NK-92 (cell line): Measurements from ENCODE around the gene SYNDIG1.

Experiments
- DNase-seq: peaks from one replicate; lab custom pipeline; 2025; ENCODE audit not compliant: unreplicated experiment; lab: John Stamatoyannopoulos, UW

Gene SYNDIG1

GRCh38 chr20:24519476-24519875, 50.0 kb downstream of the SYNDIG1 start:
- no peak for DNase-seq

GRCh38 chr20:24521032-24521431, 51.6 kb downstream of the SYNDIG1 start:
- DNase-seq = no peak

- DNase-seq = no peak
Observed at GRCh38 chr20:24522452-24523330, 53.3 kb downstream of the SYNDIG1 start.

GRCh38 chr20:24523661-24524060, 54.2 kb downstream of the SYNDIG1 start:
- DNase-seq = no peak

GRCh38 chr20:24528583-24529368, 59.3 kb downstream of the SYNDIG1 start:
- no peak for DNase-seq

- no peak for DNase-seq
Observed at GRCh38 chr20:24529369-24529719, 59.9 kb downstream of the SYNDIG1 start.

GRCh38 chr20:24530131-24530680, 60.8 kb downstream of the SYNDIG1 start:
- DNase-seq = no peak

- no peak for DNase-seq
Observed at GRCh38 chr20:24531202-24531601, 61.8 kb downstream of the SYNDIG1 start.

GRCh38 chr20:24531631-24532419, 62.4 kb downstream of the SYNDIG1 start:
- no peak for DNase-seq

- no peak for DNase-seq
Observed at GRCh38 chr20:24533449-24533848, 64.0 kb downstream of the SYNDIG1 start.

GRCh38 chr20:24534282-24534681, 64.9 kb downstream of the SYNDIG1 start:
- no peak for DNase-seq

- no peak for DNase-seq
Observed at GRCh38 chr20:24535941-24536730, 66.7 kb downstream of the SYNDIG1 start.

- no peak for DNase-seq
Observed at GRCh38 chr20:24537210-24537609, 67.8 kb downstream of the SYNDIG1 start.

- no peak for DNase-seq
Observed at GRCh38 chr20:24542721-24543120, 73.3 kb downstream of the SYNDIG1 start.

- no peak for DNase-seq
Observed at GRCh38 chr20:24543168-24543567, 73.7 kb downstream of the SYNDIG1 start.

GRCh38 chr20:24543741-24544140, 74.3 kb downstream of the SYNDIG1 start:
- no peak for DNase-seq

GRCh38 chr20:24544371-24544770, 74.9 kb downstream of the SYNDIG1 start:
- DNase-seq = no peak

- no peak for DNase-seq
Observed at GRCh38 chr20:24545168-24545567, 75.7 kb downstream of the SYNDIG1 start.

GRCh38 chr20:24546232-24546892, 76.9 kb downstream of the SYNDIG1 start:
- DNase-seq = no peak

- DNase-seq = no peak
Observed at GRCh38 chr20:24547967-24548366, 78.5 kb downstream of the SYNDIG1 start.
